Transverse colon (tissue), 4 donors: ENCODE measurements around the gene TSHZ3.

Source experiments
- CTCF ChIP-seq, 5 experiments: fragments of 200-600 bp in 3 of 5; fragments of 450-650 bp in 2 of 5; sonication (generic) in 3 of 5; IDR thresholded peaks; 1 replicate in 2 of 5; 2 replicates in 3 of 5; pipeline ENCODE4 v1.5.1; 2016 to 2017; ENCODE audit warnings: antibody characterized with exemption in 5 of 5, inconsistent platforms in 3 of 5, mild to moderate bottlenecking in 2 of 5, moderate library complexity in 1 of 5
- POLR2A ChIP-seq: fragments of 450-650 bp; IDR thresholded peaks from one replicate; pipeline ENCODE4 v1.6.1; 2016; ENCODE audit warnings: antibody characterized with exemption, mild to moderate bottlenecking, moderate library complexity
- POLR2AphosphoS5 ChIP-seq, 3 donors: sonication (generic); formaldehyde crosslinking; IDR thresholded peaks; one replicate each; pipeline ENCODE4 v1.6.1; 2016; ENCODE audit warnings: antibody characterized with exemption in 3 of 3

- TF ChIP-seq CTCF (IDR thresholded peaks at IDR 0.05) (no peak), POLR2AphosphoS5 (IDR thresholded peaks at IDR 0.05) (peak; percentile 31 to 71 (median 70)), POLR2A (no peak)
Measured at GRCh38 chr19:31347828-31348392, 1.3 kb downstream of the TSHZ3 start.
